Measurements from ENCODE around the gene ZNF605. TPM values are rescaled to one million over a fixed set of nuclear protein-coding genes. Genes with fewer than 3 reads are reported as not detected.

ZNF605 gene
- total and polyA plus RNA-seq, 9 of the 15 experiments (the other 6 are each of a cell fraction or from before 2014, with no cell fraction given): 0.45 to 1.1 (median 0.68) TPM

GRCh38 chr12:132887513-132888351 is 68.4 kb downstream of the ZNF605 start, which contains the start of gene CHFR (continued):
- TF ChIP-seq ZBTB40 (IDR thresholded peaks at IDR 0.05): peak; percentile 84
- no peak for TF ChIP-seq ZBTB40 (CRISPR knock-in tag; IDR thresholded peaks at IDR 0.05)
- TF ChIP-seq JUN (IDR thresholded peaks at IDR 0.05; ENCODE audit: borderline replicate concordance, low read depth, low read length): peak; percentile 11; the same call in 1 of the 2 replicates
- TF ChIP-seq JUN (CRISPR knock-in tag; IDR thresholded peaks at IDR 0.05; ENCODE audit: borderline replicate concordance): no peak
- peak; percentile 78; the same call in 1 of the 2 replicates for TF ChIP-seq ZNF592 (IDR thresholded peaks at IDR 0.05)
- peak; percentile 47; the same call in 1 of the 2 replicates for TF ChIP-seq GMEB1 (CRISPR knock-in tag; IDR thresholded peaks at IDR 0.05)
- TF ChIP-seq ZNF395 (CRISPR knock-in tag; IDR thresholded peaks at IDR 0.05): peak; percentile 97
